ENCODE results near the gene LRRC3.

LRRC3 gene

GRCh38 chr21:44418108-44418875 lies 37.0 kb upstream of the LRRC3 start:
- ChIA-PET CTCF (no interaction called here), POLR2A (no interaction called here)
- DNase-seq (ENCODE audit: extremely low spot score), result no peak
- TF ChIP-seq SP1 (IDR thresholded peaks at IDR 0.05), result no peak
- TF ChIP-seq FOXM1 (IDR thresholded peaks at IDR 0.05; ENCODE audit: borderline replicate concordance), result no peak
- TF ChIP-seq FOXK2 (IDR thresholded peaks at IDR 0.05), result no peak
- no peak for TF ChIP-seq FOXA1 (IDR thresholded peaks at IDR 0.05)
- TF ChIP-seq CTBP1 (IDR thresholded peaks at IDR 0.05; ENCODE audit: borderline replicate concordance), result no peak
- TF ChIP-seq L3MBTL2 (conservative IDR thresholded peaks at IDR 0.05), result no peak
- TF ChIP-seq ARNT (IDR thresholded peaks at IDR 0.05), result no peak
- TF ChIP-seq TARDBP (IDR thresholded peaks at IDR 0.05), result no peak
- TF ChIP-seq SUZ12 (IDR thresholded peaks at IDR 0.05), result no peak
- TF ChIP-seq BHLHE40 (IDR thresholded peaks at IDR 0.05; ENCODE audit: borderline replicate concordance), result no peak
- no peak for TF ChIP-seq NFRKB (IDR thresholded peaks at IDR 0.05)
- TF ChIP-seq LEF1 (IDR thresholded peaks at IDR 0.05; ENCODE audit: borderline replicate concordance), result no peak
- TF ChIP-seq, protein P1, sequence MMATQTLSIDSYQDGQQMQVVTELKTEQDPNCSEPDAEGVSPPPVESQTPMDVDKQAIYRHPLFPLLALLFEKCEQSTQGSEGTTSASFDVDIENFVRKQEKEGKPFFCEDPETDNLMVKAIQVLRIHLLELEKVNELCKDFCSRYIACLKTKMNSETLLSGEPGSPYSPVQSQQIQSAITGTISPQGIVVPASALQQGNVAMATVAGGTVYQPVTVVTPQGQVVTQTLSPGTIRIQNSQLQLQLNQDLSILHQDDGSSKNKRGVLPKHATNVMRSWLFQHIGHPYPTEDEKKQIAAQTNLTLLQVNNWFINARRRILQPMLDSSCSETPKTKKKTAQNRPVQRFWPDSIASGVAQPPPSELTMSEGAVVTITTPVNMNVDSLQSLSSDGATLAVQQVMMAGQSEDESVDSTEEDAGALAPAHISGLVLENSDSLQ (IDR thresholded peaks at IDR 0.05), result no peak
- TF ChIP-seq ZNF384 (IDR thresholded peaks at IDR 0.05), result no peak
- no peak for TF ChIP-seq HDGF (IDR thresholded peaks at IDR 0.05; ENCODE audit: borderline replicate concordance)
- no peak for TF ChIP-seq ELF4 (IDR thresholded peaks at IDR 0.05)

DNA sequence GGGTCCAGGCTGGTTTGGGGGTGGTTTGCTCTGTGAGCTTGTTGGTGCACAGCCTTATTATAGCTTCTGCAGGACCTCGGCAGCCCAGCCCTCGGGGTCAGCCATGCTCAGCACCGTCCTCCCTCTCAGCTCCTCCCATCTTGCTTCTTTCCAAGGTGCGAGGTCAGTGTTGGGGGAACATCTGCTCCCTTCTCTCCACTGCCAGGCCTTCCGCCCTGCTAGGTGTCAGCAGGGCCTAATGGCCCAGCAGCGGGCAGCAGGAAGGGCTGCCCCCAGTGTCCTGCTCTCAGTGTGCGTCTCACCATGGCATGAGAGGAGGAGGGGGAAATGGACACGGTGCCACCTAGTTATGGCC lies 36.5 kb upstream of the LRRC3 start:
- CTCF ChIA-PET, result no interaction called here
- TF ChIP-seq FOXK2 (IDR thresholded peaks at IDR 0.05) (no peak), TARDBP (IDR thresholded peaks at IDR 0.05) (no peak), NFRKB (IDR thresholded peaks at IDR 0.05) (no peak), ARNT (IDR thresholded peaks at IDR 0.05) (no peak), SP1 (IDR thresholded peaks at IDR 0.05) (no peak), CTBP1 (IDR thresholded peaks at IDR 0.05; ENCODE audit: borderline replicate concordance) (no peak), ELF4 (IDR thresholded peaks at IDR 0.05) (no peak), LEF1 (IDR thresholded peaks at IDR 0.05; ENCODE audit: borderline replicate concordance) (no peak), FOXA1 (IDR thresholded peaks at IDR 0.05) (no peak), L3MBTL2 (conservative IDR thresholded peaks at IDR 0.05) (no peak), BHLHE40 (IDR thresholded peaks at IDR 0.05; ENCODE audit: borderline replicate concordance) (no peak), FOXM1 (IDR thresholded peaks at IDR 0.05; ENCODE audit: borderline replicate concordance) (no peak), HDGF (IDR thresholded peaks at IDR 0.05; ENCODE audit: borderline replicate concordance) (no peak), SUZ12 (IDR thresholded peaks at IDR 0.05) (no peak)
- TF ChIP-seq, protein P1 (IDR thresholded peaks at IDR 0.05), result no peak
- no peak for DNase-seq (ENCODE audit: extremely low spot score)
- POLR2A ChIA-PET, result no interaction called here

DNA sequence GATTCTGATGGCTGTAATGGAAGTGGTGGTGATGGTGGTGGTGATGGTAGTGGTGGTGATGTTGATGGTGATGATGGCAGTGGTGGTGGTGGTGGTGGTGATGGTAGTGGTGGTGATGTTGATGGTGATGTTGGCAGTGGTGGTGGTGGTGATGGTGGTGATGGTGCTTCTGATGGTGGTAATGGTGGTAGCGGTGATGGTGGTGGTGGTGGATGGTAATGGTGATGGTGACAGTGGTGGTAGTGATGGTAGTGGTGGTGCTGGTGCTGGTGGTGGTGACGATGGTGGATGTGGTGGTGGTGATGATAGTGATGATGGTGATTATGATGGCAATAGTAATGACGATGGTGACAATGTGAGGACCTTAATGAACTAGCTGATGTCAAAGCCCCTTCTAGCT lies 35.6 kb upstream of the LRRC3 start:
- DNase-seq (ENCODE audit: extremely low spot score), result no peak
- CTCF ChIA-PET, result no interaction called here
- POLR2A ChIA-PET, result no interaction called here
- TF ChIP-seq ELF4 (IDR thresholded peaks at IDR 0.05), result no peak
- TF ChIP-seq SUZ12 (IDR thresholded peaks at IDR 0.05), result no peak

GRCh38 chr21:44420416-44421205 lies 34.7 kb upstream of the LRRC3 start:
- ChIA-PET POLR2A (no interaction called here), CTCF (interaction anchor here (0.7 kb wide), 1 partner anchor 17 kb away, joined by 4 read pairs; no protein-coding TSS in a partner anchor)
- DNase-seq (ENCODE audit: extremely low spot score), result no peak
- no peak for TF ChIP-seq BHLHE40 (IDR thresholded peaks at IDR 0.05; ENCODE audit: borderline replicate concordance)
- TF ChIP-seq L3MBTL2 (conservative IDR thresholded peaks at IDR 0.05), result no peak
- TF ChIP-seq FOXK2 (IDR thresholded peaks at IDR 0.05), result no peak
- TF ChIP-seq SP1 (IDR thresholded peaks at IDR 0.05), result no peak
- TF ChIP-seq CTBP1 (IDR thresholded peaks at IDR 0.05; ENCODE audit: borderline replicate concordance), result no peak
- no peak for TF ChIP-seq FOXA1 (IDR thresholded peaks at IDR 0.05)
- no peak for TF ChIP-seq TARDBP (IDR thresholded peaks at IDR 0.05)
- no peak for TF ChIP-seq ZNF384 (IDR thresholded peaks at IDR 0.05)
- TF ChIP-seq FOXM1 (IDR thresholded peaks at IDR 0.05; ENCODE audit: borderline replicate concordance), result no peak
- TF ChIP-seq LEF1 (IDR thresholded peaks at IDR 0.05; ENCODE audit: borderline replicate concordance), result no peak
- TF ChIP-seq, protein P1 (IDR thresholded peaks at IDR 0.05), result no peak
- TF ChIP-seq ARNT (IDR thresholded peaks at IDR 0.05), result no peak
- TF ChIP-seq ELF4 (IDR thresholded peaks at IDR 0.05), result no peak
- TF ChIP-seq HDGF (IDR thresholded peaks at IDR 0.05; ENCODE audit: borderline replicate concordance), result no peak
- no peak for TF ChIP-seq SUZ12 (IDR thresholded peaks at IDR 0.05)

- CTCF ChIA-PET, result no interaction called here
- no peak for DNase-seq (ENCODE audit: extremely low spot score)
- POLR2A ChIA-PET, result no interaction called here
- TF ChIP-seq, protein P1 (IDR thresholded peaks at IDR 0.05), result no peak
- TF ChIP-seq ARNT (IDR thresholded peaks at IDR 0.05), result no peak
- TF ChIP-seq FOXA1 (IDR thresholded peaks at IDR 0.05), result no peak
- no peak for TF ChIP-seq SP1 (IDR thresholded peaks at IDR 0.05)
- no peak for TF ChIP-seq HDGF (IDR thresholded peaks at IDR 0.05; ENCODE audit: borderline replicate concordance)
- no peak for TF ChIP-seq FOXK2 (IDR thresholded peaks at IDR 0.05)
- no peak for TF ChIP-seq ELF4 (IDR thresholded peaks at IDR 0.05)
Measured at GRCh38 chr21:44421901-44422840, 33.1 kb upstream of the LRRC3 start.
